ENCODE results near the gene ZACN. TPM values are rescaled to one million over a fixed set of nuclear protein-coding genes. Genes with fewer than 3 reads are reported as not detected.

The ZACN gene
- total RNA-seq, 4 donors from 2014 or later: 2.2 TPM; not detected in 3

DNA sequence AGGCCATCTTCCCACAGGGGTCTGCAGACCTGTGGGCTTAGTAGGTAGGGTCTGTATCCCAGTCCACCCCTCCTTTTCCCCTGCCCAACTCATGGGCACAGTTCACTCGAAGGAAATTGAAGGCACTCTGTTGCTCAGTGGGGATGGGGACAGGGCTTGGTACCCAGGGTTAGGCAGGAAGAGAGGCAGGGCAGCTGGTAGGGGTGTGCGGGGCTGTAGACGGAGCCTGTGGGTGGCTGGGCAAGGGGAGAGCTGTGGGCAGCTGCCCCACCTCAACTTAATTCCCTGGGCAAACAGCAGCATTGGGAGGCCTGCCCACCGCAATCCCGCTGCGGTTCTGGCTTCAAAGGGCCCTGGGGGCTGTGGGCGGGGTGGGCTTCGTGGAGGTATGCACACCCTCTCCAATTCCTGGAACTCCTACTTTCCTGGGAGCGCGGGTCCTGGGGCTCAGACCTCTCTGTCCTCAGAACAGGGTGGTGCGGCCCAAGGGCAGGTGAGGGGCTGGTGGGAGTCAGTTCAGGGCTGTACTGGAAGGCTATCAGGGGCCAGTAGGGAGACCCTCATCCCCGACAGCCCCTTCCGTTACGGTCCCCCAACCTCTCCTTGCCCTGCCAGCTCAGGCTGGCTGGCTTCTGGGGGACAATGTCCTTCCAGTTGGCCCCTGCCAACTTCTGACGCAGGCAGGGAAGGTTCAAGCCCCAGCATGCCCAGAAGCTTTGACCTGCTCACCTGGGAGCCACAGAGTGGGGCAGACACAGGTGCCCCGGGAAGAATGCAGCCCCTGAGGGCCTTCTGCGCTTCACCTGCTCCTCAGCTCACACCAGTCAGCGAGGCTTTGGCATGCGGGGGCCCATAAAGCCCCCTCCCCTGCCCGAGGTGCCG lies 53.0 kb downstream of the ZACN start:
- H3K4me3 ChIP-seq (replicated peaks in 1 of 3): no peak overlapping the region

More for the DNA sequence above, 53.0 kb downstream of the ZACN start:
- WGBS, 2 donors: 77% methylated on average over 12 to 14 of the region's 21 CpGs
- Histone ChIP-seq H3K9me3 (no peaks in the 10 kb centered on the region), H3K4me1 (peaks cover 7 to 12% of the 10 kb centered on the region in 2 donors), H3K36me3 (no peaks in the 10 kb centered on the region), H3K27me3 (no peaks in the 10 kb centered on the region), H3K27ac (no peak overlapping the region)
- intact Hi-C loops (cut with DNase I): no loop called here
- no peak for DNase-seq
- TF ChIP-seq, protein P1, sequence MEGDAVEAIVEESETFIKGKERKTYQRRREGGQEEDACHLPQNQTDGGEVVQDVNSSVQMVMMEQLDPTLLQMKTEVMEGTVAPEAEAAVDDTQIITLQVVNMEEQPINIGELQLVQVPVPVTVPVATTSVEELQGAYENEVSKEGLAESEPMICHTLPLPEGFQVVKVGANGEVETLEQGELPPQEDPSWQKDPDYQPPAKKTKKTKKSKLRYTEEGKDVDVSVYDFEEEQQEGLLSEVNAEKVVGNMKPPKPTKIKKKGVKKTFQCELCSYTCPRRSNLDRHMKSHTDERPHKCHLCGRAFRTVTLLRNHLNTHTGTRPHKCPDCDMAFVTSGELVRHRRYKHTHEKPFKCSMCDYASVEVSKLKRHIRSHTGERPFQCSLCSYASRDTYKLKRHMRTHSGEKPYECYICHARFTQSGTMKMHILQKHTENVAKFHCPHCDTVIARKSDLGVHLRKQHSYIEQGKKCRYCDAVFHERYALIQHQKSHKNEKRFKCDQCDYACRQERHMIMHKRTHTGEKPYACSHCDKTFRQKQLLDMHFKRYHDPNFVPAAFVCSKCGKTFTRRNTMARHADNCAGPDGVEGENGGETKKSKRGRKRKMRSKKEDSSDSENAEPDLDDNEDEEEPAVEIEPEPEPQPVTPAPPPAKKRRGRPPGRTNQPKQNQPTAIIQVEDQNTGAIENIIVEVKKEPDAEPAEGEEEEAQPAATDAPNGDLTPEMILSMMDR (IDR thresholded peaks at IDR 0.05): no peak
- TF ChIP-seq POLR2A (IDR thresholded peaks at IDR 0.05): no peak

Small RNA genes within 50 kb of the gene (microRNA-seq; reads per million reads assigned to microRNA genes)
- 3.3 reads per million for gene MIR6868

Small RNA genes within 50 kb of the gene (small RNA-seq; reads per million reads assigned to genes)
- gene MIR6868: not detected

Other genes starting within 250 kb of the ZACN start
- 1 to 10 TPM; 4.0 to 8.1 (median 5.2) TPM for gene UNC13D, start 234.8 kb upstream of the ZACN start, total RNA-seq
- gene WBP2, start 223.8 kb upstream of the ZACN start, total RNA-seq: 10 to 100 TPM; 41.8 to 64.5 (median 53.5) TPM
- 10 to 100 TPM; 14.7 to 27.8 (median 19.7) TPM for gene TRIM47, start 200.6 kb upstream of the ZACN start, total RNA-seq
- 10 to 100 TPM; 23.0 to 39.4 (median 31.8) TPM for gene TRIM65, start 182.2 kb upstream of the ZACN start, total RNA-seq
- 10 to 100 TPM; 34.8 to 60.6 (median 50.3) TPM for gene MRPL38, start 174.3 kb upstream of the ZACN start, total RNA-seq
- gene FBF1, start 138.1 kb upstream of the ZACN start, total RNA-seq: 10 to 100 TPM; 41.7 to 49.7 (median 43.4) TPM
- 100 to 1,000 TPM in 1 of 4 donors, 10 to 100 TPM in 3; 59.6 to 102 (median 75.5) TPM for gene ACOX1, start 100.0 kb upstream of the ZACN start, total RNA-seq
- gene TEN1, start 99.9 kb upstream of the ZACN start, total RNA-seq: 10 to 100 TPM in 3 of 4 donors, 1 to 10 TPM in 1; 9.5 to 24.2 (median 15.3) TPM
- 1 to 10 TPM; 3.1 to 9.7 (median 9.3) TPM for gene CDK3, start 78.3 kb upstream of the ZACN start, total RNA-seq
- 10 to 100 TPM; 14.8 to 33.4 (median 23.3) TPM for gene EVPL, start 51.9 kb upstream of the ZACN start, total RNA-seq
- gene SRP68, start 6.7 kb upstream of the ZACN start, total RNA-seq: 10 to 100 TPM; 48.2 to 67.0 (median 54.5) TPM
- gene GALR2, start 4.4 kb upstream of the ZACN start, total RNA-seq: not detected
- gene EXOC7, start 24.6 kb downstream of the ZACN start, total RNA-seq: 100 to 1,000 TPM in 3 of 4 donors, 10 to 100 TPM in 1; 97.8 to 131 (median 115) TPM
- 1 to 10 TPM; 1.1 to 6.5 (median 5.7) TPM for gene FOXJ1, start 62.1 kb downstream of the ZACN start, total RNA-seq
- gene RNF157, start 161.3 kb downstream of the ZACN start, total RNA-seq: 1 to 10 TPM; 1.7 to 6.6 (median 4.7) TPM
- gene UBALD2, start 186.2 kb downstream of the ZACN start, total RNA-seq: 10 to 100 TPM in 3 of 4 donors, 1 to 10 TPM in 1; 9.8 to 54.2 (median 22.9) TPM
- 10 to 100 TPM in 2 of 4 donors, 1 to 10 TPM in 2; 6.6 to 14.3 (median 9.9) TPM for gene QRICH2, start 229.1 kb downstream of the ZACN start, total RNA-seq